Endodermal cell (in vitro differentiated cells): ENCODE results near the gene SLC25A5. TPM values are rescaled to one million over a fixed set of nuclear protein-coding genes. Genes with fewer than 3 reads are reported as not detected.
"Not testable (repeated sequence)": the region's sequence is repeated elsewhere in the genome, so short reads cannot be mapped to it uniquely, and the experiment has no call there.

Experiments
- DNase-seq: peaks from one replicate; pipeline ENCODE4 v3.0.0-alpha.2; 2017
- H3K27ac ChIP-seq: 2 replicates; pipeline ENCODE4 v1.5.1; 2013; ENCODE audit warnings: mild to moderate bottlenecking, low read depth, low read length, moderate library complexity
- H3K27me3 ChIP-seq: 2 replicates; pipeline ENCODE4 v1.6.1; 2013; ENCODE audit warnings: mild to moderate bottlenecking, low read length, moderate library complexity; ENCODE audit not compliant: insufficient read depth, control insufficient read depth, poor library complexity, severe bottlenecking
- H3K36me3 ChIP-seq: 2 replicates; pipeline ENCODE4 v1.7.0; 2013; ENCODE audit warnings: mild to moderate bottlenecking, low read length, moderate library complexity; ENCODE audit not compliant: control insufficient read depth, insufficient read depth
- H3K4me1 ChIP-seq: one replicate; pipeline ENCODE4 v1.7.0; 2013; ENCODE audit warnings: low read length; ENCODE audit not compliant: control insufficient read depth, insufficient read depth
- H3K4me3 ChIP-seq: 2 replicates; pipeline ENCODE4 v1.5.1; 2013; ENCODE audit warnings: mild to moderate bottlenecking, low read length, moderate library complexity
- H3K9ac ChIP-seq: 2 replicates; pipeline ENCODE4 v1.6.1; 2013; ENCODE audit warnings: mild to moderate bottlenecking, low read length, moderate library complexity; ENCODE audit not compliant: poor library complexity, severe bottlenecking; ENCODE audit errors: extremely low read depth
- H3K9me3 ChIP-seq: 2 replicates; pipeline ENCODE4 v1.6.1; 2013; ENCODE audit warnings: mild to moderate bottlenecking, low read length, moderate library complexity; ENCODE audit not compliant: control insufficient read depth
- H3K27ac Mint-ChIP-seq: 2 replicates; pipeline ENCODE4 v1.8.0; 2020; ENCODE audit warnings: mixed read lengths
- H3K27me3 Mint-ChIP-seq: 2 replicates; pipeline ENCODE4 v1.8.0; 2021; ENCODE audit warnings: mild to moderate bottlenecking, mixed read lengths; ENCODE audit not compliant: insufficient read depth
- H3K36me3 Mint-ChIP-seq: 2 replicates; pipeline ENCODE4 v1.8.0; 2020; ENCODE audit warnings: low read depth, mixed read lengths
- H3K4me1 Mint-ChIP-seq: 2 replicates; pipeline ENCODE4 v1.8.0; 2020; ENCODE audit warnings: mixed read lengths
- H3K4me3 Mint-ChIP-seq: 2 replicates; pipeline ENCODE4 v1.8.0; 2020; ENCODE audit warnings: mild to moderate bottlenecking, moderate library complexity, mixed read lengths
- H3K9me3 Mint-ChIP-seq: 2 replicates; pipeline ENCODE4 v1.8.0; 2020; ENCODE audit warnings: mild to moderate bottlenecking, mixed read lengths
- CTCF ChIP-seq: fragments of 200-600 bp; sonication (generic); conservative IDR thresholded peaks from 2 replicates; pipeline ENCODE4 v1.5.0; 2021; ENCODE audit warnings: antibody characterized with exemption, mild to moderate bottlenecking
- WGBS, 2 experiments: methylation state at CpG; one replicate each; pipeline versions ENCODE4 v1.1.5 to v1.1.7; 2013; ENCODE audit warnings: missing lambda C conversion rate in 2 of 2, mixed read lengths in 1 of 2; ENCODE audit not compliant: insufficient coverage in 1 of 2, insufficient read length in 1 of 2; 5-methylcytosine and 5-hydroxymethylcytosine counted together
- total RNA-seq, 2 donors: library from RNA; stranded (reverse); fragmentation: NEBNext Ultra II Directional in 1 of 2; extraction: Animal tissue kit (Norgen Biotek cat#: 25700) in 1 of 2; gene quantifications; 2 replicates in 1 of 2; 3 replicates in 1 of 2; pipeline ENCODE4 v1.2.1, GENCODE V29; 2021

SLC25A5 gene
- total RNA-seq, 2 donors from 2014 or later = 321 TPM

- Histone ChIP-seq H3K27ac (no peak overlapping the region), H3K4me3 (no peak overlapping the region), H3K4me1 (no peaks in the 10 kb centered on the region), H3K9ac (no peak overlapping the region), H3K36me3 (no peaks in the 10 kb centered on the region), H3K9me3 (no peaks in the 10 kb centered on the region), H3K27me3 (no peaks in the 10 kb centered on the region)
- peaks cover 60% of the 10 kb centered on the region for H3K9me3 Mint-ChIP-seq
- H3K4me3 Mint-ChIP-seq = no peak overlapping the region
- H3K36me3 Mint-ChIP-seq = no peaks in the 10 kb centered on the region
- peaks cover 3% of the 10 kb centered on the region for H3K27me3 Mint-ChIP-seq
- H3K4me1 Mint-ChIP-seq = no peaks in the 10 kb centered on the region
- H3K27ac Mint-ChIP-seq = no peak overlapping the region
- WGBS, 2 experiments = 47 to 60% methylated on average over 2 to 8 of the region's 8 CpGs
- TF ChIP-seq CTCF = peak; percentile 73
- DNase-seq = peak; percentile 75
These were observed 20.5 kb downstream of the SLC25A5 start for GRCh38 chrX:119488749-119489148.

GRCh38 chrX:119489212-119490074 is 21.2 kb downstream of the SLC25A5 start:
- no peak for DNase-seq
- Histone ChIP-seq H3K4me3 (no peak overlapping the region), H3K9ac (no peak overlapping the region), H3K27ac (no peak overlapping the region), H3K9me3 (no peaks in the 10 kb centered on the region), H3K4me1 (no peaks in the 10 kb centered on the region), H3K36me3 (no peaks in the 10 kb centered on the region), H3K27me3 (no peaks in the 10 kb centered on the region)
- WGBS, 2 experiments = 87 to 93% methylated on average over 7 to 8 of the region's 13 CpGs
- no peak overlapping the region for H3K27ac Mint-ChIP-seq
- H3K27me3 Mint-ChIP-seq = peaks cover 3% of the 10 kb centered on the region
- no peaks in the 10 kb centered on the region for H3K4me1 Mint-ChIP-seq
- H3K4me3 Mint-ChIP-seq = no peak overlapping the region
- no peak for TF ChIP-seq CTCF
- no peaks in the 10 kb centered on the region for H3K36me3 Mint-ChIP-seq
- H3K9me3 Mint-ChIP-seq = peaks cover 61% of the 10 kb centered on the region

GRCh38 chrX:119492463-119492862 is 24.2 kb downstream of the SLC25A5 start:
- Mint-ChIP-seq H3K36me3 (no peaks in the 10 kb centered on the region), H3K27ac (no peak overlapping the region), H3K4me3 (no peak overlapping the region), H3K4me1 (no peaks in the 10 kb centered on the region), H3K9me3 (peaks cover 48% of the 10 kb centered on the region), H3K27me3 (no peaks in the 10 kb centered on the region)
- no peak overlapping the region for H3K27ac ChIP-seq
- no peaks in the 10 kb centered on the region for H3K36me3 ChIP-seq
- 80 to 92% methylated on average over 2 of the region's 2 CpGs for WGBS, 2 experiments
- no peak overlapping the region for H3K9ac ChIP-seq
- no peak for TF ChIP-seq CTCF
- no peak overlapping the region for H3K4me3 ChIP-seq
- DNase-seq = no peak
- no peaks in the 10 kb centered on the region for H3K27me3 ChIP-seq
- H3K4me1 ChIP-seq = no peaks in the 10 kb centered on the region
- no peaks in the 10 kb centered on the region for H3K9me3 ChIP-seq

GRCh38 chrX:119493851-119494495 is 25.7 kb downstream of the SLC25A5 start:
- not testable (repeated sequence) for H3K4me1 Mint-ChIP-seq, H3K9ac ChIP-seq, H3K27me3 Mint-ChIP-seq, H3K9me3 ChIP-seq, DNase-seq, H3K4me3 Mint-ChIP-seq, H3K27ac Mint-ChIP-seq, H3K27ac ChIP-seq, H3K27me3 ChIP-seq, H3K36me3 ChIP-seq, H3K36me3 Mint-ChIP-seq, H3K4me1 ChIP-seq, H3K4me3 ChIP-seq
- 96 to 97% methylated on average over 5 to 7 of the region's 10 CpGs for WGBS, 2 experiments
- peaks cover 53% of the 10 kb centered on the region for H3K9me3 Mint-ChIP-seq
